HG03342 (cell line): ENCODE data around the gene PRKAR2B.
"Not testable (repeated sequence)": the region's sequence is repeated elsewhere in the genome, so short reads cannot be mapped to it uniquely, and the experiment has no call there.

Experiments
- ATAC-seq: cut with Tn5 transposase; IDR thresholded peaks from one replicate; pipeline ENCODE4 v1.9.1; 2021; ENCODE audit warnings: mild to moderate bottlenecking, moderate library complexity; ENCODE audit not compliant: unreplicated experiment

The PRKAR2B gene

DNA sequence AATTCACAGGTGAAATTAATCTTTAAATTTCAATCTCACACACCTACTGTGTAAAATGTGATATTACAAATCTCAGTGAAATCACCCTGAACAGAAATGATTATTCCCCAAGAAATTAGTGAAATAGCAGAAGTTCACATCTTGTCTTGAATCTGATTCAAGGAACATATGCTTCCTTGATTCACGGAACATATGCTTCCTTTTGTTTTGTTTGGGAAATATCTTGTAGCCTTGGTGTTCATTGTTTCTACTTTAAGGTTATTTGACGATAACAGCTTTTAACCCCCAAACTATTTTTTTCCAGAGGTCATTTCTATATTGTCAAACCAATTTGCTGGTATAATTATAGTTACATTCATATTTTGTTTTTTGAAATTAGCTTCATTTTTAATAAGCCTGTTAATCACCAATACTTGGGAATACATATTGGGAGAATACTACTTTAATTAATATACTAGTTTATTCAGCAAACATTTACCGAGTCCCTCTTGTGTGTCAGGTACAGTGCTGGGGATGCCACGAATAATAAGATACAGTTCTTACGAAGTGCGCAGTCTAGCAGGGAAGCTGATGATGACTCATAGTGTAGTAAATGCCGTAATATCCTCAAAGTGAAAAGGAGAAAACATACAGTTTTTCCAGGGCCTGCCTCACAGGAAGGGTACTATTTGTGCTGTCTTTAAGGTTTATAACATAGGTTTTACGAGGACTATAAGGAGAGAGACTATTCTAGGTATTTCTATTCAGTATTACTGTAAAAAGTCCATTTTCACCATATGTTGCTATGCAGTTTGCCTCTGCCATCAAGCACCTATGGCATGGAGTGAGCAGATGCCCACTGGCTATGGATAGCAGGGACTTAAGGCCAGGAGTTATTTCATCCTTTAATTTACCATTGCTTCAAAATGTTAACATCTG, 32.5 kb downstream of the PRKAR2B start:
- no peak for ATAC-seq

GRCh38 chr7:107077699-107078516, 33.4 kb downstream of the PRKAR2B start:
- ATAC-seq, result no peak

DNA sequence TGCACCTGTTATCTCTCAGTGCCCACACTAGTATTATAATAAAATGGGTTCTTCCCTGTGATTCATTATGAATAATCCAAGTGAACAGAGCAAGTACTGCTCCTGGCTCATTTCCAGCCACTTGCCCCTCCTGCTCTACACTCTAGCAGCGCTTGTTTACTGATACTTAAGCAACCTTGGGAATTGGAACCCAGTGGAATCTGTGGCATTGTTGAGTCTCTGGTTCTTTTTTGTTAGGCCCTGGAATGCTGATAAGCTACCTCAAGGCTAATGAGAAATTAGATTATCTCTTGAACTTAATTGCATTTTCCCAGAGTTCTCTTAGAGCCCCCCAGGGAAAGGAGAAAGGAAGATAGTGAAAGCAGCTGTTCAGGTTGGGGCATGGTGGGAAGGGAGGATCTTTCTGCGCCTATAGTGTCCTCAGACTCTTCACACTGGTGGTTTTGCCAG, 34.0 kb downstream of the PRKAR2B start:
- ATAC-seq, result no peak

- no peak for ATAC-seq
Measured at GRCh38 chr7:107079212-107079940, 34.9 kb downstream of the PRKAR2B start.

DNA sequence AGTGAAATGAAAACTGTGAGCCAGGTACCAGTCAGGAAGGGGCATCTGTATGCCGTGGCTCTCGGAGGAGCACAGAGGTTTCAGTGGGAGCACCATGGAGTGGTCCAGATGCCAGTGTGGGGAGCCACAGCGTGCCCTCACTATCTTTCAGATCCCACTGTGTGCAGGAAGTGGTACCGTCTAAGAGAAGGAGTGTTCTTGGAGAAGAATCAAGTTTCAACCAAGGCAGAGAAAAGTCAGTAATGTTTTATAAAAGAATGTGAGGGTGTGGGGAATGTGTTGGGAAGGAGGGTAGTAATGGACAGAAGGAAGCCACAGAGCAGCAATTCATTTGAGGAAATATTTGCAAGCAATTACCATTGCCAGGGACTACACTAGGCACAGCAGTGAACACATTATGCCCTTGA, 35.6 kb downstream of the PRKAR2B start:
- ATAC-seq, result no peak

- no peak for ATAC-seq
Measured at GRCh38 chr7:107080533-107080932, 36.0 kb downstream of the PRKAR2B start.

DNA sequence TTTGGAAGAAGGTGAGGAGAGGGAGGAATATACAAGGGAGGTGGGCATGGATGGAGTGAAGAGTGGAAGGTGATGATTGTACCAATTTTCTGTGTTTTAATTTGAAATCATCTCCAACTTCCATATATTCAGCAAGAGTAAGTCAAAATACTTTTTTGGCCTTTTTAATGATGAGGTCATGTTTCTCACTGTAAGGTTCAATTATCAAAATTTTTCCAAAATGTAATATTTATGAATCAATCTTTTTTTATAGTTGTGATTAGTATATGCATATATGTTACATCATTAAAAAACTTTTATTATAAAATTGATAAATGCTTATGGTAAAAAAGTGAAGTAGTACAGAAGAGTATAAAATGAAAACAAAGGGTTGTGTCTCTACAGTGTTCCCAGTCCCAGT, 40.7 kb downstream of the PRKAR2B start:
- ATAC-seq, result no peak

- ATAC-seq, result no peak
Measured at GRCh38 chr7:107089627-107090026, 45.1 kb downstream of the PRKAR2B start.

DNA sequence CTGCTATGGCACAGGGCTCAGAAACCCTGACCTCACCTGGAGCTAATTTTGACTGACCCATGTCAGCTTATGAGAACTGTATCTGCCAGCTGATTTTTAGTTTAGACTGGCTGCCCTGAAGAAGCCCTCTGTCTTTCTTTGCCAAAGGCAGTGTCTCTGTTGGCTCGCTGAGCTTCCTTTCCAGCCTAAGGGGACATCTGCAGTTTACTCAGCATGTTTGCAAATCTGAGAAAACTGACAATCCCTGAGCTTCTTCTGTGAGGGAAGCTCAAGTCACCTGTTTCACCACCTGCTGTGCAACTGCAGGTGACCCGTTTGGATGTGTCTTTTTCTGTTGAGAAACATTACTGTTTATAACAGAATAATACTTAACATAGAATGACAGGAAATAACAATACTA, 46.0 kb downstream of the PRKAR2B start:
- no peak for ATAC-seq

- ATAC-seq, result no peak
Measured at GRCh38 chr7:107091306-107091705, 46.8 kb downstream of the PRKAR2B start.

GRCh38 chr7:107093671-107094070, 49.2 kb downstream of the PRKAR2B start:
- ATAC-seq, result not testable (repeated sequence)

GRCh38 chr7:107099154-107099553, 54.6 kb downstream of the PRKAR2B start:
- ATAC-seq, result not testable (repeated sequence)

DNA sequence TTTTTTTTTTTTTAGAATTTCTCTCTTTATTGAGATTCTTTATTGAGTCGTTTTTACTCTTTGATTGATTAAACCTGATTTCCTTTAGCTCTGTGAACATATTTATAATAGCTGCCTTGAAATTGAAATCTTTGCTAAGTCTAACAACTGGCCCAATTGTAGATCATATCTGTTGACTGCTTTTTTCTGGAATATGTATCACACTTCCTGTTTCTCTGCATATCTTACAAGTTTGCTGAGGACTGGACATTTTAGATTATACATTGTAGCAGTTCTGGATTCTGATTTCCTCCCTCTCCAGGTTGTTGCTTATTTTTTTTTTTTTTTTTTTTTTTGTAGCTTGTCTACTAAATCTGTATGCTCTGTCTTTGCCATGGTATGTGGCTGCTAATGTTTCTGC, 56.3 kb downstream of the PRKAR2B start:
- ATAC-seq, result no peak

DNA sequence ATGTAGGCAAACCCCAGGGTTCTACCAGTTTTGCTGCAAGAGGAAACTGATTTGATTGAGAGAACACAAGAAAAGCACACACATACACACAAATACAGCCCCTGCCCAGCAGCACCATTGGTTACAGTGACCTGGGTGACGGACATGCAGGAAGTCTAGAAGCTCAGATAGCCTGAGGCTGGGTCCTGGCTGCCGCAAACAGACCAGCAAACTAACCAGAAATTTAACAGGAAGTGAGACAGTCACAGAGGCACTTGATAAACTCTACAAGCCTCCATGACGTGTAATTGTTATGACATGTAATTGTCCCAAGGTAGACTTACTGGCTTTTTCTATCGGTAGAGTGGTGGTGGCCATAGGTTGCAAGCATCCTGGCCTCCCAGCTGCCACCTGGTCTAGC, 58.9 kb downstream of the PRKAR2B start:
- no peak for ATAC-seq

DNA sequence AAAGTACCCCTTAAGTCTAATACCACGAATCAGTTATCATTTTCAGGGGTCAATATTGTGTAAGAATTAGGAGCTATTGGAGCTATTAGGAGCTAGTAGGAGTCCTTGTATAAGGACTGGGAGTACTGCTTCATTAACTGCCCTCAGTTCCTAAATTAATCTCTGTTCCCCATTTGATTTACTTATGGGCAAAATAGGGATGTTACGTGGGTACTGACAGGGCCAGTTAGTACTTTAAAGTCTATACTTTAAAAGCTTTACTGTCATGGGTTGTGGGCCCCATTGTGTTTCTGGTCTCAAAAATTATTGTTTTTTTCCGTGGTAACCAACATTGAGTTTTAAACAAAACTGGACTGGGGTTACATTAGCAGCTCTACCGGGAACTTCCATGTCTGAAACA, 60.3 kb downstream of the PRKAR2B start:
- no peak for ATAC-seq

- no peak for ATAC-seq
Measured at GRCh38 chr7:107105591-107106245, 61.2 kb downstream of the PRKAR2B start.

DNA sequence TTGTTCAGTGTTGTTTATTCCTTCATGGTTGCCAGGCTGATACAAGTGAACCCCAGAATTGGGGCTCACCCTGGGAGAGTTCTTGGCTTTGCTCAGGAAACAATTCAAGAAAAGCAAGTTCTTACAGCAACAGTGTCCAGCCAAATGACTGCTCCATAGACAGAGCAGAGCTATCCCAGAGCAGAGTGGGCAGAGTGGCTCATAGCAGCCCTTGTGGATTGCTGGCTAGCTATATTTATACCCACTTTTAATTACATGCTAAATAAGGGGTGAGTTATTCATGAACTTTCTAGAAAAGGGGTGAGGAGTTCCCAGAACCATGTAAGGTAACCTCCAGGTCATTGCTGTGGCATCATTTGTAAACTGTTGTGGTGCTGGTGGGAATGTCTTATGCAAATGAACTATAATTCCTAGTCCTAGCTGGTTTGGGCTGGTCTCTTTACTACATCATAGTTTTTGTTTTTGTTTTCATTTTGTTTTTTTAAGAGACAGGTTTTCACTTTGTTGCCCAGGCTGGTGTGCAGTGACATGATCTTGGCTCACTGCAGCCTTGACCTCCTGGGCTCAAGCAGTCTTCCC, 64.4 kb downstream of the PRKAR2B start:
- ATAC-seq, result no peak

- no peak for ATAC-seq
Measured at GRCh38 chr7:107109955-107110354, 65.5 kb downstream of the PRKAR2B start.

GRCh38 chr7:107111196-107111595, 66.7 kb downstream of the PRKAR2B start:
- no peak for ATAC-seq

GRCh38 chr7:107113866-107114265, 69.4 kb downstream of the PRKAR2B start:
- no peak for ATAC-seq
